Measurements from ENCODE around the gene CAVIN1.

DNA sequence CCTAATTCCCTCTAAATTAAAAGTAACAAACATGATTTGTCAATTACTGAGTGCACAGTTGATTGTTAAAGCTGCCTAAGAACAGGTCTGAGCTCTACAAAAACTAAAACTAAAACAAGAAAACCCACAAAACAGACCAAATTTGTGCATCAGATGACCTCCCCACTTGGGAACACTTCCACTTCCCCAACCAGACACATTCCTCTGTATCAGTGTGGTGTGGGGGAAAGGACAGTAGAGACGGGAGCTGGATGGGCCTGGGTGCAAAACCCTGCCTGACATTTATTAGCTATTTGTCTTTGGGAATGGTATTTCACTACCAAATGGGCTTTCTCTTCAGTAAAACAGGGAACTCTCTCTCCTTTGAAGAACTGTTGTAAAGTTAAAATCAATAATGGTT, 64.6 kb downstream of the CAVIN1 start:
- no peak for TF ChIP-seq EP300 (IDR thresholded peaks at IDR 0.05)
- TF ChIP-seq, protein P1, sequence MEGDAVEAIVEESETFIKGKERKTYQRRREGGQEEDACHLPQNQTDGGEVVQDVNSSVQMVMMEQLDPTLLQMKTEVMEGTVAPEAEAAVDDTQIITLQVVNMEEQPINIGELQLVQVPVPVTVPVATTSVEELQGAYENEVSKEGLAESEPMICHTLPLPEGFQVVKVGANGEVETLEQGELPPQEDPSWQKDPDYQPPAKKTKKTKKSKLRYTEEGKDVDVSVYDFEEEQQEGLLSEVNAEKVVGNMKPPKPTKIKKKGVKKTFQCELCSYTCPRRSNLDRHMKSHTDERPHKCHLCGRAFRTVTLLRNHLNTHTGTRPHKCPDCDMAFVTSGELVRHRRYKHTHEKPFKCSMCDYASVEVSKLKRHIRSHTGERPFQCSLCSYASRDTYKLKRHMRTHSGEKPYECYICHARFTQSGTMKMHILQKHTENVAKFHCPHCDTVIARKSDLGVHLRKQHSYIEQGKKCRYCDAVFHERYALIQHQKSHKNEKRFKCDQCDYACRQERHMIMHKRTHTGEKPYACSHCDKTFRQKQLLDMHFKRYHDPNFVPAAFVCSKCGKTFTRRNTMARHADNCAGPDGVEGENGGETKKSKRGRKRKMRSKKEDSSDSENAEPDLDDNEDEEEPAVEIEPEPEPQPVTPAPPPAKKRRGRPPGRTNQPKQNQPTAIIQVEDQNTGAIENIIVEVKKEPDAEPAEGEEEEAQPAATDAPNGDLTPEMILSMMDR (IDR thresholded peaks at IDR 0.05): no peak
- TF ChIP-seq POLR2A (IDR thresholded peaks at IDR 0.05): no peak
- no peak for TF ChIP-seq POLR2AphosphoS5 (IDR thresholded peaks at IDR 0.05)
